IMR-90 (cell line): ENCODE data around the gene BMP7. TPM values are rescaled to one million over a fixed set of nuclear protein-coding genes. Genes with fewer than 3 reads are reported as not detected.

Experiments used
- ATAC-seq: fragments of 200-7000 bp; cut with Tn5 transposase; 2 replicates; pipeline ENCODE4 v1.9.1; 2020; ENCODE audit warnings: low read depth, mild to moderate bottlenecking, moderate library complexity
- BruUV-seq: library from RNA; stranded (reverse); fragments of 400-500 nt; replicated peaks from 2 replicates; lab custom pipeline; 2021; lab: Mats Ljungman, UMichigan
- CTCF ChIA-PET: fragments of 300-600 bp; formaldehyde crosslinking; extraction: SDS; loops from one replicate; lab custom pipeline; 2021; ENCODE audit warnings: antibody characterized with exemption; lab: Yijun Ruan, JAX
- POLR2A ChIA-PET: fragments of 300-600 bp; sonication (Branson Sonifier 250); formaldehyde crosslinking; loops from one replicate; lab custom pipeline; 2022; ENCODE audit warnings: antibody characterized with exemption; ENCODE audit not compliant: unreplicated experiment; lab: Charles Lee
- DNase-seq: peaks from one replicate; pipeline ENCODE4 v3.0.0; 2013
- H2AFZ ChIP-seq: replicated peaks from 2 replicates; pipeline ENCODE3; 2013; ENCODE audit warnings: low read length, mild to moderate bottlenecking; ENCODE audit not compliant: poor library complexity
- H2AK5ac ChIP-seq: 2 replicates; pipeline ENCODE4 v1.6.1; 2013; ENCODE audit warnings: low read depth, low read length, inconsistent platforms
- H2AK9ac ChIP-seq: replicated peaks from 2 replicates; pipeline ENCODE3; 2013; ENCODE audit warnings: mild to moderate bottlenecking, low read depth, low read length, moderate library complexity; ENCODE audit not compliant: poor library complexity
- H2BK120ac ChIP-seq: 2 replicates; pipeline ENCODE4 v1.6.1; 2013; ENCODE audit warnings: low read depth, low read length, inconsistent platforms
- H2BK15ac ChIP-seq: 3 replicates; pipeline ENCODE4 v1.6.1; 2013; ENCODE audit warnings: low read depth, low read length, inconsistent platforms
- H2BK20ac ChIP-seq: 2 replicates; pipeline ENCODE4 v1.6.1; 2013; ENCODE audit warnings: low read depth, mild to moderate bottlenecking, inconsistent platforms, low read length, moderate library complexity
- H2BK5ac ChIP-seq: 2 replicates; pipeline ENCODE4 v1.6.1; 2013; ENCODE audit warnings: mild to moderate bottlenecking, low read depth, low read length, inconsistent platforms; ENCODE audit not compliant: poor library complexity, severe bottlenecking
- H3K14ac ChIP-seq: replicated peaks from 2 replicates; pipeline ENCODE4 v1.6.1; 2013; ENCODE audit warnings: low read depth, low read length, inconsistent platforms
- H3K18ac ChIP-seq: 2 replicates; pipeline ENCODE4 v1.6.1; 2013; ENCODE audit warnings: low read depth, low read length, control low read depth
- H3K23ac ChIP-seq: 2 replicates; pipeline ENCODE4 v1.6.1; 2013; ENCODE audit warnings: low read depth, low read length, inconsistent platforms
- H3K27ac ChIP-seq: 2 replicates; pipeline ENCODE4 v1.5.1; 2013; ENCODE audit warnings: mild to moderate bottlenecking, control low read depth, low read length; ENCODE audit not compliant: insufficient read depth
- H3K27me3 ChIP-seq: 2 replicates; pipeline ENCODE4 v1.6.1; 2013; ENCODE audit warnings: low read length; ENCODE audit not compliant: control insufficient read depth, insufficient read depth
- H3K36me3 ChIP-seq: 2 replicates; pipeline ENCODE4 v1.6.1; 2013; ENCODE audit warnings: low read length, mixed read lengths; ENCODE audit not compliant: control insufficient read depth, insufficient read depth
- H3K4ac ChIP-seq: 2 replicates; pipeline ENCODE4 v1.6.1; 2013; ENCODE audit warnings: low read depth, low read length, inconsistent platforms
- H3K4me1 ChIP-seq: 2 replicates; pipeline ENCODE4 v1.6.1; 2013; ENCODE audit warnings: low read length, mixed read lengths; ENCODE audit not compliant: control insufficient read depth, insufficient read depth
- H3K4me2 ChIP-seq: 2 replicates; pipeline ENCODE4 v1.6.1; 2013; ENCODE audit warnings: low read depth, mild to moderate bottlenecking, control low read depth, low read length, moderate library complexity
- H3K4me3 ChIP-seq: 2 replicates; pipeline ENCODE4 v1.5.1; 2013; ENCODE audit warnings: low read depth, mild to moderate bottlenecking, control low read depth, low read length, moderate library complexity; ENCODE audit not compliant: insufficient read depth
- H3K56ac ChIP-seq: 2 replicates; pipeline ENCODE4 v1.6.1; 2013; ENCODE audit warnings: low read length, inconsistent platforms; ENCODE audit not compliant: insufficient read depth; ENCODE audit errors: extremely low read depth
- H3K79me1 ChIP-seq, 2 experiments: 2 replicates each; pipeline ENCODE4 v1.6.1; 2013; ENCODE audit warnings: low read length in 2 of 2, inconsistent platforms in 1 of 2, low read depth in 1 of 2
- H3K9ac ChIP-seq: 2 replicates; pipeline ENCODE4 v1.6.1; 2013; ENCODE audit warnings: low read depth, low read length, control low read depth
- H3K9me1 ChIP-seq: 2 replicates; pipeline ENCODE4 v1.6.1; 2013; ENCODE audit warnings: low read length, inconsistent platforms; ENCODE audit not compliant: insufficient read depth
- H3K9me3 ChIP-seq: 2 replicates; pipeline ENCODE4 v1.6.1; 2013; ENCODE audit warnings: low read length; ENCODE audit not compliant: control insufficient read depth, insufficient read depth
- H4K20me1 ChIP-seq: 2 replicates; pipeline ENCODE4 v1.6.1; 2013; ENCODE audit warnings: low read length, inconsistent platforms; ENCODE audit not compliant: insufficient read depth
- H4K5ac ChIP-seq: 2 replicates; pipeline ENCODE4 v1.6.1; 2013; ENCODE audit warnings: mild to moderate bottlenecking, low read depth, low read length, control low read depth
- H4K8ac ChIP-seq, 2 experiments: 2 replicates each; pipeline ENCODE4 v1.6.1; 2013; ENCODE audit warnings: low read depth in 2 of 2, low read length in 2 of 2, control low read depth in 1 of 2, inconsistent platforms in 1 of 2
- H4K91ac ChIP-seq: 2 replicates; pipeline ENCODE4 v1.6.1; 2013; ENCODE audit warnings: low read depth, low read length, inconsistent platforms; ENCODE audit not compliant: insufficient read depth
- BHLHE40 ChIP-seq: fragments of 150-350 bp; IDR thresholded peaks from 2 replicates; pipeline ENCODE4 v1.6.1; 2016; ENCODE audit warnings: mild to moderate bottlenecking, low read depth, low read length
- MAFK ChIP-seq: IDR thresholded peaks from 2 replicates; pipeline ENCODE4 v1.6.1; 2012; ENCODE audit warnings: low read depth, low read length, improper control_type of control experiment
- MXI1 ChIP-seq: IDR thresholded peaks from 2 replicates; pipeline ENCODE4 v1.6.1; 2012; ENCODE audit warnings: low read depth, mild to moderate bottlenecking, low read length, moderate library complexity, borderline replicate concordance
- NFE2L2 ChIP-seq: fragments of 150-350 bp; IDR thresholded peaks from 2 replicates; pipeline ENCODE4 v1.6.1; 2016; ENCODE audit warnings: low read depth, mild to moderate bottlenecking, low read length
- RCOR1 ChIP-seq: IDR thresholded peaks from 2 replicates; pipeline ENCODE4 v1.6.1; 2012; ENCODE audit warnings: mild to moderate bottlenecking, low read length, improper control_type of control experiment; ENCODE audit not compliant: insufficient replicate concordance
- SMC3 ChIP-seq: fragments of 150-350 bp; IDR thresholded peaks from 2 replicates; pipeline ENCODE4 v1.6.1; 2016; ENCODE audit warnings: low read depth, mild to moderate bottlenecking, antibody characterized with exemption, low read length, moderate library complexity
- WGBS, 2 experiments: methylation state at CpG; one replicate each; pipeline versions ENCODE4 v1.1.5 to v1.1.7; 2013; ENCODE audit warnings: missing lambda C conversion rate in 2 of 2; ENCODE audit not compliant: insufficient read length in 1 of 2; ENCODE audit errors: extremely low coverage in 2 of 2; 5-methylcytosine and 5-hydroxymethylcytosine counted together
- dilution Hi-C: fragments of 300-500 bp; cut with HindIII; formaldehyde crosslinking; loops from one replicate; pipeline ENCODE4 v1.14.3; 2018; ENCODE audit warnings: low sequenced_read_pairs; ENCODE audit not compliant: unreplicated experiment
- in situ Hi-C: fragments of 300-500 bp; cut with MboI; formaldehyde crosslinking; loops from 3 replicates; pipeline ENCODE4 v1.14.3; 2019; ENCODE audit warnings: low sequenced_read_pairs, inconsistent platforms, mixed read lengths
- intact Hi-C: fragments of 100-400 bp; cut with micrococcal nuclease; formaldehyde crosslinking; loops from 2 replicates; pipeline ENCODE4 v1.10.0; 2022
- polyA plus RNA-seq, 3 experiments: library from polyadenylated mRNA; depleted of rRNA; stranded (reverse); fragments of >200 nt; gene quantifications; 2 replicates each; pipeline ENCODE4 v1.2.3, GENCODE V29; 2012; ENCODE audit warnings: low replicate concordance in 1 of 3
- total RNA-seq: library from RNA; depleted of rRNA; stranded (reverse); fragments of >200 nt; gene quantifications from 2 replicates; pipeline ENCODE4 v1.2.3, GENCODE V29; 2012
- TF ChIP-seq, protein P1 (sequence below): fragments of 150-350 bp; IDR thresholded peaks from 2 replicates; pipeline ENCODE4 v1.6.1; 2017; ENCODE audit warnings: mild to moderate bottlenecking, antibody characterized with exemption, low read length, low read depth

BMP7 gene
- total and polyA plus RNA-seq, 2 of the 4 experiments (the other 2 are of a cell fraction), result not detected

- Histone ChIP-seq H2BK120ac (no peak overlapping the region), H2AK5ac (no peak overlapping the region), H4K91ac (no peak overlapping the region), H3K14ac (no peak overlapping the region), H3K56ac (no peak overlapping the region), H2AFZ (no peak overlapping the region), H3K4ac (no peak overlapping the region), H3K27me3 (peaks cover 52% of the 10 kb centered on the region), H2BK15ac (no peak overlapping the region), H2AK9ac (no peak overlapping the region), H4K8ac (no peak overlapping the region), H4K20me1 (no peaks in the 10 kb centered on the region), H3K36me3 (no peaks in the 10 kb centered on the region), H3K4me2 (no peak overlapping the region), H3K23ac (no peak overlapping the region), H2BK20ac (no peak overlapping the region), H3K4me1 (no peaks in the 10 kb centered on the region), H3K9ac (no peak overlapping the region), H3K4me3 (no peak overlapping the region), H3K27ac (no peak overlapping the region), H3K9me1 (no peaks in the 10 kb centered on the region), H3K79me1 (no peaks in the 10 kb centered on the region), H3K18ac (no peak overlapping the region), H4K5ac (no peak overlapping the region), H2BK5ac (no peak overlapping the region), H3K9me3 (no peaks in the 10 kb centered on the region)
- intact Hi-C loops, result no loop called here
- BruUV-seq, result no TSS peak
- no peak for DNase-seq
- dilution Hi-C loops, result no loop called here
- 40% methylated on average over 3 of the region's 24 CpGs; no CpG with 5 or more reads in 1 of the 2 experiments for WGBS, 2 experiments
- ChIA-PET POLR2A (no interaction called here), CTCF (no interaction called here)
- no peak for ATAC-seq
- TF ChIP-seq RCOR1, result no peak
- no peak for TF ChIP-seq BHLHE40
- TF ChIP-seq MXI1, result no peak
- TF ChIP-seq NFE2L2, result no peak
- no peak for TF ChIP-seq SMC3
- TF ChIP-seq, protein P1, sequence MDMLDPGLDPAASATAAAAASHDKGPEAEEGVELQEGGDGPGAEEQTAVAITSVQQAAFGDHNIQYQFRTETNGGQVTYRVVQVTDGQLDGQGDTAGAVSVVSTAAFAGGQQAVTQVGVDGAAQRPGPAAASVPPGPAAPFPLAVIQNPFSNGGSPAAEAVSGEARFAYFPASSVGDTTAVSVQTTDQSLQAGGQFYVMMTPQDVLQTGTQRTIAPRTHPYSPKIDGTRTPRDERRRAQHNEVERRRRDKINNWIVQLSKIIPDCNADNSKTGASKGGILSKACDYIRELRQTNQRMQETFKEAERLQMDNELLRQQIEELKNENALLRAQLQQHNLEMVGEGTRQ, result no peak
- no peak for TF ChIP-seq MAFK
- in situ Hi-C loops, result no loop called here
These were observed 849 bp upstream of the BMP7 start for GRCh38 chr20:57267158-57267821.
